Measurements from ENCODE around the gene KIF1B.
"Not testable (repeated sequence)": the region's sequence is repeated elsewhere in the genome, so short reads cannot be mapped to it uniquely, and the experiment has no call there.

KIF1B gene

GRCh38 chr1:10389271-10389973, 179.1 kb downstream of the KIF1B start:
- no peak for DNase-seq

DNA sequence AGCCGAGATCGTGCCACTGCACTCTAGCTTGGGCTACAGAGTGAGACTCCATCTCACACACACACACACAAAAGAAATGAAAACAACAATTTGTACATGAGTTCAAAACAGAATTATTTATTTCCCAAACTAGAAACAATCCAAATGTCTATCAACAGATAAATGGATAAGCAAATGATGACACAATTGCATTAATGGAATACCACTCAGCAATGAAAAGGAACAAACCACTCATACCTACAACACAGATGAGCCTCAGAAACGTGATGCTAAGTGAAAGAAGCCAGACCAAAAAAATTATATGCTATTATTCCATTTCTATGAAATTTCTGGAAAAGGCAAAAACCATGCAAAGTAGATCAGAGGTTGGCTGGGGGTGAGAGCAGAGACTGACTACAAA, 186.5 kb downstream of the KIF1B start:
- no peak for DNase-seq

DNA sequence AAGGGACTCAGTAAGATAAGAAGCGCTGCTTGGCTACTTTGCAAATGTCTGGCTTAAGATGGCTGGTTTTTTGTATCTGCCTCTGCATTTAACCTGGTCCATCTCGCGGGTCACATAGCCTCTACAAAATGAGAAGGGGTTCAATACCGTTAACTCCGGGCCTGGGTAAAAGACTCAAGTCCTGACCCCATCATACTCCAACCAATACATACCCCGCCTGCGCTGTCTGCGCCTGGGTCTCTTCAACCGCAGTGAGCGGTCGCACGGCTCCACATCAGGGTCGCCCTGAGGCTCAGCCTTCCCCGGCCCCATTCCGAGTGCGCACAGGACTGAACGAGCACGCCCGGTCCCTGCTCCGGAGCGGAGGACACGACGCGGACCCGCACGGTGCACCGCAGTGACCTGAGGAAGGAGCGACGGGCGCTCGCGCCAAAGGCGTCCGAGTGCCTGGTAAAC, 187.9 kb downstream of the KIF1B start:
- peak in 1 of 6 experiments; percentile 25 for DNase-seq

DNA sequence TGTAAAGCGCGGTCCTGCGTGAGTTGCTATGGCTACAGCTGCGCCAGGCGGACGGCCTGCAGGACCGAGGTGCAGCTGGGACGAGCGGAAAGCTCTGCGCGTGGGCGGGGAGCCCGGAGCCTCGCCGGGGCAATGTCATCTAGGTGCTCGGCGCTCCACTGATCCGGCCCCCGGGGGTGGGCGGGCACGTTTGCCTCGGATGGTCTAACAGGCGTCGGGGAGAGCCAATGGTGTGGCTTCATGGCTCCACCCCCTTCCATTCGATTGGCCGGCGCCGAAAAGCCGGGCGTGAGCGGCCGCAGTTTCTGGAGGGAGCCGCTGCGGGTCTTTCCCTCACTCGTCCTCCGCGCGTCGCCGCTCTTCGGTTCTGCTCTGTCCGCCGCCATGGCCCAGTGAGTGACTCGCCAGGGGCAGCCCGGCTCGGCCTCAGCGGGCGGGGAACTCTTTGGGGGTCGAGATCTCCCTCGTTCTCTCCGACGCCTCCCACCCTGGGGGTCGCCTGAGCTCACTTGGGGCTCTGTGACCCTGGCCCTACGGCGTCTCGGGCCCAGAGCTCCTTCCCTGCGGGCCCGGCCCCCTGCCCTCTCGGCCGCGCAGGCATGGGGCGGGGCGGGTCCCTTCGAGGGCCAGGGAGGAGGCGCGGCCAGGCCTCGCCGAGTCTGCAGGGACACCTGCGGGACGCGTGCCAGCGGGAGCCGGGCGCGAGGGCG, 188.5 kb downstream of the KIF1B start, which contains the start of gene PGD:
Gene PGD (plus strand): TSS at position 331 of the 710 bp plus-strand sequence. CDS start 54 bp downstream, at position 385.
- peak; percentile 88 to 96 (median 91) for DNase-seq

- DNase-seq: peak in 1 of 6 experiments; percentile 29
Observed at GRCh38 chr1:10399444-10399941, 189.1 kb downstream of the KIF1B start.

GRCh38 chr1:10400013-10400412, 189.6 kb downstream of the KIF1B start:
- DNase-seq: no peak

DNA sequence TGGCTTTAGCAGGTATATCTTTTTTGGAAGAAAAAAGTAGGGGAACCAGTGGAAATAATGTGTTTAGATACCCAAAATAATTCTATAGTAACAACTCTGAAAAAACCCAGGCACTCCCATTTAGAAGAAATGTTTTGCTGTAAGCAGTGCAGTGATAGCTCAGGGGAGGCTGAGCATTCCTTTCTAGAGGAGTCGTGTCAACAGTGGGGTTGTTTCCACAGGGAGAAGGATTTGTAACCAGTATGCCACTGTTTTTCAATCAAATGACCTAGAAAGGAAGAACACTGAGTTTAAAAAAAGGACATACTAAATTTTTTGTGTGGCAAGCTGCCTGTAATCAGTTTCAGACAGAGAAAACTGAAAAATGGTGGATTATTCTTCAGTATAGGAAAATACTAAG, 190.9 kb downstream of the KIF1B start:
- no peak for DNase-seq

- DNase-seq: no peak
Observed at GRCh38 chr1:10402729-10403274, 192.4 kb downstream of the KIF1B start.

DNA sequence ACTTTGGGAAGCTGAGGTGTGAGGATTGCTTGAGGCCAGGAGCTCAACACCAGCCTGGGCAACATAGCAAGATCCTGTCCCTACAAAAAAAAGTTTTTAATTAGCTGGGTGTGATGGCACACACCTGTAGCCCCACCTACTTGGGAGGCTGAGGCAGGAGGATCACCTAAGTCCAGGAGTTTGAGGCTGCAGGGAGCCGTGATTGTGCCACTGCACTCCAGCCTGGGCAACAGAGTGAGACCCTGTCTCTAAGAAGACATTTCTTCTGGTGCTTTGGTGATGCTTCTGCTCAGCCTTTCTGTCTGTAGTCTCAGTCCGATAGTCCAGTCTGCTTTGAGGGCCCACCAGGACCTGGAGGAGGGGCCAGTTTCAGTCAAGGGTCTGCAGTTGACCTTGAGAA, 196.8 kb downstream of the KIF1B start:
- no peak for DNase-seq

GRCh38 chr1:10415211-10415930, 205.0 kb downstream of the KIF1B start:
- no peak for DNase-seq

GRCh38 chr1:10415967-10416366, 205.6 kb downstream of the KIF1B start:
- DNase-seq: not testable (repeated sequence)

DNA sequence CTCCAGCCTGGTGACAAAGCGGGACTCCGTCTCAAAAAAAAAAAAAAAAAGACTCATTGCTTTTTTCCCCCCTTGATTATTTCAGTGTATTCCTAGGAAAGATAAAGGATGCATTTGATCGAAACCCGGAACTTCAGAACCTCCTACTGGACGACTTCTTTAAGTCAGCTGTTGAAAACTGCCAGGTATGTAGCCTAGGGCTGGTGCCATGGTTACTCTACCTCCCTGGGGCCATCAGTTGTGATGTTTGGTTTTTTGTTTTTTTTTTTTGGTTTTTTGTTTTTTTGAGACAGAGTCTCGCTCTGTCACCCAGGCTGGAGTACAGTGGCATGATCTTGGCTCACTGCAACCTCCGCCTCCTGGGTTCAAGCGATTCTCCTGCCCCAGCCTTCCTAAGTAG, 208.4 kb downstream of the KIF1B start:
- DNase-seq: not testable (repeated sequence)

DNA sequence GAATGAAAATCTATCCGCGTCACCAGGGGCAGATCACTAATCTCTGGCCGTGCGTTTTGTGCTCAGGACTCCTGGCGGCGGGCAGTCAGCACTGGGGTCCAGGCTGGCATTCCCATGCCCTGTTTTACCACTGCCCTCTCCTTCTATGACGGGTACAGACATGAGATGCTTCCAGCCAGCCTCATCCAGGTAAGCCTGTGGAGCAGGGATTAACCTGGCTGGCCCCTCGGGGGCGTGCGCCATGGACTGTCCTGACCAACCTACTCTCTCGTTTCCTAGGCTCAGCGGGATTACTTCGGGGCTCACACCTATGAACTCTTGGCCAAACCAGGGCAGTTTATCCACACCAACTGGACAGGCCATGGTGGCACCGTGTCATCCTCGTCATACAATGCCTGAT, 209.0 kb downstream of the KIF1B start:
- no peak for DNase-seq

- no peak for DNase-seq
Observed at GRCh38 chr1:10421637-10422036, 211.3 kb downstream of the KIF1B start.

DNA sequence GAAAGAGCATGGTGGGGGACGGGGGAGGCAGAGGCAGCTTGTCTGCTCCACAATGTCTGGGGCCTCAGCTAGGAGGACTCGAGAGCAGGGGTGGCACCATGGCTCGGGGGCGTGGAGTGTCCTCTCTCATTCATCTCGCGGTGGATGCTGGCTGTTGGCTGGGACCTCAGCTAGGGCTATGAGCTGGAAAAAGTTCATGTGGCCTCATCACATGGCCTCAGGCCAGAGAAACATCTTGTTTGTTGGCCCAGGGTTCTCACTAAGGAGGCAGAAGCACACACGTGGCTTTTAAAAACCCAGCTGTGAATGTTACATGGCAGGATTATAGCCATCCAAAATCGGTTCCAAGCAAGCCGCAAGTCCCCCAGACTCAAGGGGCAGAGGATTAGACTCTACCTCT, 213.7 kb downstream of the KIF1B start:
- no peak for DNase-seq

DNA sequence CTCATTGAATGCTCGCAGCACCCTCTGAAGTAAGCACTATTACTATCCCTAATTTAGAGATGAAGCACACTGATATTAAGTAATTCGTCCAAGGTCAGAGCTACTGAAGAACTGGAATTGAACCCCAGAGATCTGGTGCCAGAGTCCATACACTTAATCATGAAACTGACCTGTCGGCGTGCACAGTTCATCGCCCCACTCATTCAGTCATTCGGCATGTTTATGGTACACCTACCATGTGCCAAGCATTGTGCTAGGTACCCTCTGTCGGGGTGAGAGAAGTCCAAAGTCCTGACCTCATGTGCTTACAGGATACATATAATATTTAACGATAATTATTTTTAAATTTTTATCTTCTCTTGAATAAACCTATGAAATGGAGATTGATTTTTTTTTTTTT, 214.3 kb downstream of the KIF1B start:
- no peak for DNase-seq

DNA sequence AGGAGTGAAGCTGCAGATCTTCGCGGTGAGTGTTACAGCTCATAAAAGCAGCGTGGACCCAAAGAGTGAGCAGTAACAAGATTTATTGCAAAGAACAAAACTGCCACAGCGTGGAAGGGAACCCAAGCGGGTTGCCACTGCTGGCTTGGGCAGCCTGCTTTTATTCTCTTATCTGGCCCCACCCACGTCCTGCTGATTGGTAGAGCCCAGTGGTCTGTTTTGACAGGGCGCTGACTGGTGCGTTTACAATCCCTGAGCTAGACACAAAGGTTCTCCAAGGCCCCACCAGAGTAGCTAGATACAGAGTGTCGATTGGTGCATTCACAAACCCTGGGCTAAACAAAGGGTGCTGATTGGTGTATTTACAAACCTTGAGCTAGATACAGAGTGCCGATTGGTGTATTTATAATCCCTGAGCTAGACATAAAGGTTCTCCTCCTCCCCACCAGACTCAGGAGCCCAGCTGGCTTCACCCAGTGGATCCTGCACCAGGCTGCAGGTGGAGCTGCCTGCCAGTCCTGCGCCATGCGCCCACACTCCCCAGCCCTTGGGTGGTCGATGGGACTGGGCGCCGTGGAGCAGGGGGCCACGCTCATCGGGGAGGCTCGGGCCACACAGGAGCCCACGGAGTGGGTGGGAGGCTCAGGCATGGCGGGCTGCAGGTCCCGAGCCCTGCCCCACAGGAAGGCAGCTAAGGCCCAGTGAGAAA, 215.6 kb downstream of the KIF1B start:
- DNase-seq: not testable (repeated sequence)

DNA sequence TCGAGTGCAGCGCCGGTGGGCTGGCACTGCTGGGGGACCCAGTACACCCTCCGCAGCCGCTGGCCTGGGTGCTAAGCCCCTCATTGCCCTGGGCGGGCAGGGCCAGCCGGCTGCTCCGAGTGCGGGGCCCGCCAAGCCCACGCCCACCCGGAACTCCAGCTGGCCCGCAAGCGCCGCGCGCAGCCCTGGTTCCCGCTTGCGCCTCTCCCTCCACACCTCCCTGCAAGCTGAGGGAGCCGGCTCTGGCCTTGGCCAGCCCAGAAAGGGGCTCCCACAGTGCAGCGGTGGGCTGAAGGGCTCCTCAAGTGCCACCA, 216.1 kb downstream of the KIF1B start:
- DNase-seq: not testable (repeated sequence)

DNA sequence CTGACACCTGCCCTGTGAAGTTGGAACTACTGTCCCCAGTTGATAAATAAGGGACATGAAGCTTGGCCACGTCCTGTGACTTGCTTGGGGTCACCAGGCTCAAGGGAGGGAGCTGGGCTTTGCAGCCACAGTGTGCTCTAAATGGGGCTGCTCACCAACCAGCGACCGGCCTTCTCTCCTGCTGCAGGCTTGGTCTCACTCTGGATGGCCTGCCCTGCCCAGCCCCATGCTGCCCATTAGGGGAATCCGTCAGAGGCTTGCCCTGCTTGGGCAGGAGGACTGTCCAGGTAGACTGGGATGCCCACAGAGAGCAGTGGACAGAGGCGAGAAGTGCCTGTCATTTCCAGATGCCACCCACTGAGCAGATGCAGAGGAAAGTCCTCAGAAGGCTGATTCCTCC, 218.6 kb downstream of the KIF1B start:
- DNase-seq: no peak

GRCh38 chr1:10429868-10430215, 219.5 kb downstream of the KIF1B start:
- DNase-seq: peak in 1 of 6 experiments; percentile 22

DNA sequence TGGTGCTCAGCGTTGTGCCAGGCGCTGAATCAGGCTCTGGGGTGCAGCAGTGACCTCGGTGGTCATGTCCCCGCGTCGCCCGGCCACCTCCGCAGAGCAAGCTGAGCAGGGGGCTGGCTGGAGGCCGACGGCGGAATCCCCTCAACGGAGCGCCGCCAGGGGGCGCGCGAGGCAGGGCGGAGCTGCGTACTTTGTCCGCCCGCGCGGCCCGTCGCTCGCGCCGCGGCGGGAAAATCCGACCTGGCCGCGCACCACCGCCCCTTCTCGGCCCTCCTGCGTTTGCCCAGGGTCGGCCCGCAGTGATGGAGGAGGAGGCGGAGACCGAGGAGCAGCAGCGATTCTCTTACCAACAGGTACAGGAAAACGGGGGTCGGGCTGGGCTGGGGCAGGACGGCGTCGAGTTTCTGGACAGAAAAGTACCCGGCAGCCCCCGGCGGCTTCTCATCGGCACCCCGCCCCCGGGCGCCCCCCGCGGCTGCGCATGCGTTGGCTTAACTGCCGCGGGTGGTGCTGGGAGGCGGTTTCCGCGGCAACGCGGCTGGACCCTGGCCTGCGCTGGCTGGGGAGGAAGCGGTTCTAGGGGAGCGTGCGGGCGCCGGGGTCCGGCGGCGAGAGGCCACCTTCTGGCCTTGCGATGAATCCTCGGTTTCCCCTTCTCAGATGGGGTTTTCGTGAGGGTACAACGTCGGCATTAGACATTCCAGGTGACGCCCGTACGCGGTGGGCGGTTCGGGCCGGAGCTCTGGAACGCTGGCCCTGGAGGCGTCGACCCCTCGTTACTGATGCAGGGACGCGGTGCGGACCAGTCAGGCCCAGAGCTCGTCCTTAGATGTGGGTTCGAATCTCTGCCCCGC, 220.1 kb downstream of the KIF1B start, which contains the start of gene CENPS:
Gene CENPS (plus strand): TSS at position 218 of the 854 bp plus-strand sequence. CDS start 85 bp downstream, at position 303.
- DNase-seq: peak; percentile 78 to 97 (median 88)

Measured in stimulated activated naive CD4-positive, alpha-beta T cell (primary cell).